OCI-LY3 (cell line): ENCODE data around the gene TREX2.

Experiments used
- CTCF ChIP-seq: fragments of 200-600, 300-600 bp; sonication (generic); IDR thresholded peaks from 2 replicates; pipeline ENCODE4 v1.5.1; 2014; ENCODE audit warnings: antibody characterized with exemption, low read length, low read depth
- EZH2phosphoT487 ChIP-seq: fragments of 200-600 bp; shearing (Covaris generic); IDR thresholded peaks from 2 replicates; pipeline ENCODE4 v1.6.1; 2018; ENCODE audit warnings: antibody characterized with exemption, mixed run types, low read depth

- TF ChIP-seq CTCF (no peak), EZH2phosphoT487 (no peak)
Observed at GRCh38 chrX:153435845-153436244, 10.0 kb downstream of the TREX2 start.
